NCI-H146 treated with DMSO at 0.1 percent for 48 hours (cell line): ENCODE data around the gene MAGOH.
"Not testable (repeated sequence)": the region's sequence is repeated elsewhere in the genome, so short reads cannot be mapped to it uniquely, and the experiment has no call there.

Experiments used
- DNase-seq: peaks from one replicate; lab custom pipeline; 2025; ENCODE audit not compliant: unreplicated experiment; lab: John Stamatoyannopoulos, UW

MAGOH gene

DNA sequence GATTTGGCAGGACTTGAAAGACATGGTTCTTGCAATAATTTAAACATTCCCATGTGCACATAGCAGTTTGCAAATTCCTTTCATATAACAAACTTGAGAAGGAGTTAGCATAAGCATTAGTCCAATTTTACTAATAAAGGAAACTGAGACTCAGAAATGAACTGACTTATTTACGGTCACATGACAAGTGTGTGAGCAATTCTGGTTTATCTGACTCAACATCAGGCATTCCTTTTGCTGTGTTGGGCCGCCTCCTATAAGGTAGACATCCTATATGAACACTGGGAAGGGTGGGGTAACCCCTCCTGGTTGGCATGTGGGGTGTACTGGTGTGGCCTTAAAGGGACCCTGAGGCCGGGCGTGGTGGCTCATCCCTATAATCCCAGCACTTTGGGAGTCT, 50.2 kb downstream of the MAGOH start:
- no peak for DNase-seq

DNA sequence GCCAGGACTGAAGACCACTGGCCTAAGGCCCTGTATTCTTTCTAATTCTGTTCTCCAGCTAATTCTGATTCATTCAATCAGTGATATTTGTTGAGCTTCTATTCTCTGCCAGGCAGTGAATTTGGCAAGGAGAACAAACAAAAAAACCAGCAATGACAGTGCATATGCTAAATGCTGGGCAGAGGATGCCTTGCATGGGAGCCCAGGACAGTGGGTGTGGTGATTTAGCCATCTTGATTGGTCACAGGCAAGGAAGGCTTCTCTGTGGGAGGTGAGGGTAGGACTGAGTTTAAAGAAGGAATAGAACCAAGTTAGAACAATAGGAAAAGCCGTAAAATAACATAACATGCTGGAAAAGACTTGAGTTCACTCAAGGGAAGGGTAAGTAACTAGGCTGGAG, 50.9 kb downstream of the MAGOH start:
- no peak for DNase-seq

DNA sequence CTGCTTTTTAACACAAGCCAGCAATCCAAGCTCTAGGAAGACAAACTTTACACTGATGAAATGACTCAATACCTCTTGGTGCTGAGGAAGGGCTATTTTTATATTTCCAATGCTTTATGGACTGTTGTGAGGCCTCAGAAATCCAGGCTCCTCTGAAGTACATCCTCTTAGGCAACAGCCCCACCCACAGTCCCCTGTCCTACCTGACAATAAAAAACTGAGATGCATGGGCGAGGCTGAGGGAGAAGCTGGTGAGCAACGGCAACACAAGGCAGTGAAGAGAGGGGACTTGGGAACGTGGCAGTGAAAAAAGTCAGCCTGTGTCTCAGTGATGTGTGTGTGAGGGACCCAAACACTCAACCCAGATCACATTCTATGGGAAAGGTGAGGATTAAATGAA, 51.8 kb downstream of the MAGOH start:
- DNase-seq: no peak

DNA sequence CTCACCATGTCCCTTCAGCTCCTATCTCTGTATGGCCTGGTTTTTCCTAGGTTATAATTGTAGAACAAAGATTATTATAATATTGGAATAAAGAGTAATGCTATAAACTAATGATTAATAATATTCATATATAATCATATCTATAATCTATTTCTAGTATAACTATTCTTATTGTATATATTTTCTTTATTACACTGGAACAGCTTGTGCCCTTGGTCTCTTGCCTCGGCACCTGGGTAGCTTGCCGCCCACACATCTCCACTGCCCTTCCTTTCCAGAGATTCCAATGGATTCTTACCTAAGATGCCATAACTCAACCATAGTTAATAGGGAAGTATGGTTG, 52.4 kb downstream of the MAGOH start:
- not testable (repeated sequence) for DNase-seq

DNA sequence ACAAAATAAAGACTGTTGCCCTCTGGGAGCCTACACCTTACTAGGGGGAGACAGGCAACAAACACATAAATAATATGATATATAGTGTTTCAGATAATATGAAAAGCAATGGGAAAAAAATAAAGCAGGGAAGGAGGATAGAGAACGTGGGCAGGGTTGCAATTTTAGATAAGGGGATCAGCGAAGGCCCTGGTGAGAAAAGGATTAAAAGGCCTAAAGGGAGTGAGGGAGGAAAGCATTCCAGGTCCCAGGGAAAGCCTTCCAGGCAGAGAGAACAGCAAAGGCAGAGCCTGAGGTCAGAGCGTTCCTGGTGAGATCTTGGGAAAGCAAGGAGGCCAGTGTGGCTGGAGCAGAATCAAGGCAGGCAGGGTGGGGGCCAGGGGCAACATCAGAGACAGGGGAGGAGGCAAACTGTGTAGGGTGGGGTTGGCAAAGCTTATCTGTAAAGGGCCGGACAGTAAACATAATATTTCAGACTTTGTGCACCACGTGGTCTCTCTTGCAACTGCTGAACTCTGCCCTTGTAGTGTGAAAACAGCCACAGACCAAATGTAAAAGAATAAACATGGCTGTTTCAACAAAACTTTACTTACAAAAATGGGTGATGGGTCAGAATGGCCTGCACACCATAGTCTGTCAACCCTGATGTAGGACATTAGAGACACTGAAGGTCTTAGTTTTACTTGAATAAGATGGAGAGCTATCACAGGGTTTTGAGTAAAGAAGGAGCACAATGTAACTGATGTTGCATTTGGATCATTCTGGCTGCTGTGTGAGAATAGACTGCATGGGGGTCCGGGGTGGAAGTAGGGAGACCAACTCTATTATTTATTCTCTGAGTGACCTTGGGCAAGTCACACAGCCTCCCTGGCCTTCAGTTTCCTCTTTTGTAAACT, 55.0 kb downstream of the MAGOH start:
- DNase-seq: no peak

DNA sequence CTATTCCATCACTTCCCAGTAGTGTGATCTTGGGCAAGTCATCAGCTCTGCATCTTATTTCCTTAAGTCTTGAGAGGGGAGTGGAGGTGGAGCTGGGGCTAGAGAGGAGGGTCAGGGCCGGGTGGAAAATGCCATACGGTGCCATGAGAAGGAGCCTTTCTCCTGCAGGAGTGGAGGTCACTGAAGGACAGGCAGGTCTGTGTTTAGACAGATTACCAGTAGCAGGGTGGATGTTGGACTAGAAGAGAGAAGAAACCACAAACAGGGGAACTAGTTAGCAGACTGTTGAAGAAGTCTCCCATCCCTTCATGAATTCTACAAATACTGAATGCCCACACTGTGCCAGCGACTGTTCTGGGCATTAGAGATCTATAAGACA, 55.6 kb downstream of the MAGOH start:
- DNase-seq: no peak

DNA sequence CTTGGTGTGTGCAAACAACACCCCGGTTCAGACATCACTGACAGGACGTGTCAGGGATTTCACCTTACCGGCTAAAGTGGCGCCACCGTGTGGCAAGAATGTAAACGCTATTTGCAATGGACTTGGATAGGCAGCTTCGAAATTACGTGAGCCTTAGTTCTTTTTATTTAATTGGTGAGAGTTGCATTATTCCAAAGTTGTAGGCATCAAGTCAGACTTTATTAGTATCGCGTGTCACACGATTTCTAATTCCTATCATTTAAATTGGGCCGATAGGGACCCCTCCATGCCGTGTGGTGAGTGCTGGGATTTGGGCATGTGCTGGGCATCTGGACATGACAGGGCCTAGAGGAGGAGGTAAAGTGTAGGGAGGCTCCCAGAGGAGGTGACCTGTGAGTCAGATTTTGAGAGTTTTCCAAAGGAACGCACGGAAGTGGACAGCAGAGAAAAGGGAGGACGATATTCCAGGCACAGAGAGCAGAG, 56.2 kb downstream of the MAGOH start:
- peak; percentile 57 for DNase-seq

DNA sequence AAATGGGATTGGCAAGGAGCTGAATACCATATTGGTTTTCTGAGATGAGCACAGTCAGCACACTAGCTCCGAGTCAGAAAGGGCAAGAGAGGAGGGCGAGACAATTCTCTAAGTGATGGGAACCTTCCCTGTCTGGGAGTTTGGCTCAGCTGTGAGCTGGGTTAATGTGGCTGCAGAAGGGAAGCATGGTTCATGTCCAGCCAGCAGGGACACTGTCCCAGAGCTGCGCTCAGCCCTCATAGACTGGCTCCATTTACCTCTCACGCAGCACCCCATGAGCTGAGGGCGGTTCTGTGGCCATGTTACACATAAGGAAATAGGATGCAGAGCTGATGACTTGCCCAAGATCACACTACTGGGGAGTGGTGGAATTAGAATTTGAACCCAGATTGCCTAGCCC, 57.4 kb downstream of the MAGOH start:
- DNase-seq: no peak

DNA sequence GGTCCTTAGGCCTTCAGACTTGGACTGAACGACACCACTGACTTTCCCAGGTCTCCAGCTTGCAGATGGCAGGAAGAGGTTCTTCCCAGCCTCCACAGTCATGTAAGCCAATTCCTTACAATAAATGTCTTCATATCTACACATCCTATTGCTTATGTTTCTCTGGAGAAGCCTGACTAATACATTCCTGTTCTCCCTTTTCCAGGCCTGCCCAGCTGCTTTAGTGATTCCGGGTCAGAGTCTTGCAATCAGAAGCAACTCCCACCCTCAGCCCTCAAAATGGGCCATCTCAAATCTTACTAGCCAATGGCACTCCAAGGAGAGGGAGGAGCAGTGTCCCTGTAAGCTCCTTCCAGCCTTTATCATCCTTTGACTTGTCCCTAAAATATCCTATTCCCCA, 58.1 kb downstream of the MAGOH start:
- no peak for DNase-seq
